Osteoblast (primary cell): ENCODE results near the gene ALDH7A1. TPM values are rescaled to one million over a fixed set of nuclear protein-coding genes. Genes with fewer than 3 reads are reported as not detected.
A peak's percentile ranks its signal among the peaks of the same experiment; 100 is the strongest.
"Not testable (repeated sequence)": the region's sequence is repeated elsewhere in the genome, so short reads cannot be mapped to it uniquely, and the experiment has no call there.

Experiments used
- DNase-seq: peaks from one replicate; pipeline ENCODE4 v3.0.0; 2011; ENCODE audit warnings: low spot score, mixed read lengths; ENCODE audit not compliant: insufficient read length; ENCODE audit errors: missing footprints
- H2AFZ ChIP-seq: 2 replicates; pipeline ENCODE4 v1.6.0; 2011; ENCODE audit warnings: mild to moderate bottlenecking, low read length
- H3K27ac ChIP-seq: 2 replicates; pipeline ENCODE4 v1.5.1; 2011; ENCODE audit warnings: mild to moderate bottlenecking, low read depth, low read length, moderate library complexity
- H3K27me3 ChIP-seq: 2 replicates; pipeline ENCODE4 v1.6.0; 2012; ENCODE audit warnings: mild to moderate bottlenecking, control low read depth, inconsistent platforms, low read length, moderate library complexity; ENCODE audit not compliant: insufficient read depth
- H3K36me3 ChIP-seq: 2 replicates; pipeline ENCODE4 v1.5.1; 2011; ENCODE audit warnings: mild to moderate bottlenecking, low read length, control low read depth, moderate library complexity; ENCODE audit not compliant: insufficient read depth
- H3K4me1 ChIP-seq: 2 replicates; pipeline ENCODE4 v1.5.1; 2011; ENCODE audit warnings: mild to moderate bottlenecking, low read length, control low read depth, moderate library complexity; ENCODE audit not compliant: insufficient read depth
- H3K4me2 ChIP-seq: 2 replicates; pipeline ENCODE4 v1.6.0; 2011; ENCODE audit warnings: mild to moderate bottlenecking, low read length; ENCODE audit not compliant: insufficient read depth
- H3K4me3 ChIP-seq: fragments of 200-600 bp; sonication (generic); 3 replicates; pipeline ENCODE4 v1.5.1; 2012; ENCODE audit warnings: mild to moderate bottlenecking, low read length, inconsistent platforms; ENCODE audit not compliant: insufficient read depth
- H3K79me2 ChIP-seq: 2 replicates; pipeline ENCODE4 v1.6.0; 2012; ENCODE audit warnings: mild to moderate bottlenecking, low read length, control low read depth, inconsistent platforms; ENCODE audit not compliant: insufficient read depth
- H3K9me3 ChIP-seq: 2 replicates; pipeline ENCODE4 v1.5.1; 2011; ENCODE audit warnings: low read depth, low read length, control low read depth
- H4K20me1 ChIP-seq: 2 replicates; pipeline ENCODE4 v1.6.0; 2012; ENCODE audit warnings: mild to moderate bottlenecking, low read length, control low read depth; ENCODE audit not compliant: insufficient read depth
- total RNA-seq: library from RNA; depleted of rRNA; stranded (reverse); fragments of >200 nt; gene quantifications from 2 replicates; pipeline ENCODE4 v1.2.3, GENCODE V29; 2012
- TF ChIP-seq, protein P1 (sequence below): IDR thresholded peaks from 2 replicates; pipeline ENCODE4 v1.5.1; 2011; ENCODE audit warnings: mild to moderate bottlenecking, low read depth, low read length, moderate library complexity; ENCODE audit errors: extremely low read depth

Gene ALDH7A1
- total RNA-seq, 1 donor = 39.1 TPM

DNA sequence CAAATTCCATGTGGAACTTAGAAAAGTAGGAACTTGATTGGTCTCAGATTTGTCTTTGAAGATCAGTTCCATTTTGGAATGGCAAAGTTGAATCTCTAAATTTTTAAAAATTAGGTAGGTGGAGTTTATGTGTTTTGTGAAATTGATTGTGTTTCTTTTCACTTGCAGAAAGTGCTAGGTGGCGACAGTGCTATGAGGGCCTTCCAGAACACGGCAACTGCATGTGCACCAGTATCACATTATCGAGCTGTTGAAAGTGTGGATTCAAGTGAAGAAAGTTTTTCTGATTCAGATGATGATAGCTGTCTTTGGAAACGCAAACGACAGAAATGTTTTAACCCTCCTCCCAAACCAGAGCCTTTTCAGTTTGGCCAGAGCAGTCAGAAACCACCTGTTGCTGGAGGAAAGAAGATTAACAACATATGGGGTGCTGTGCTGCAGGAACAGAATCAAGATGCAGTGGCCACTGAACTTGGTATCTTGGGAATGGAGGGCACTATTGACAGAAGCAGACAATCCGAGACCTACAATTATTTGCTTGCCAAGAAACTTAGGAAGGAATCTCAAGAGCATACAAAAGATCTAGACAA, 8.5 kb upstream of the ALDH7A1 start:
- Histone ChIP-seq H3K4me1 (peaks cover 18% of the 10 kb centered on the region), H3K27me3 (no peaks in the 10 kb centered on the region), H2AFZ (no peak overlapping the region), H3K36me3 (peaks cover 34% of the 10 kb centered on the region), H3K27ac (no peak overlapping the region), H3K9me3 (no peaks in the 10 kb centered on the region), H3K4me3 (no peak overlapping the region), H3K4me2 (no peak overlapping the region), H4K20me1 (peaks cover 12% of the 10 kb centered on the region), H3K79me2 (peaks cover 74% of the 10 kb centered on the region)
- DNase-seq = no peak
- TF ChIP-seq, protein P1, sequence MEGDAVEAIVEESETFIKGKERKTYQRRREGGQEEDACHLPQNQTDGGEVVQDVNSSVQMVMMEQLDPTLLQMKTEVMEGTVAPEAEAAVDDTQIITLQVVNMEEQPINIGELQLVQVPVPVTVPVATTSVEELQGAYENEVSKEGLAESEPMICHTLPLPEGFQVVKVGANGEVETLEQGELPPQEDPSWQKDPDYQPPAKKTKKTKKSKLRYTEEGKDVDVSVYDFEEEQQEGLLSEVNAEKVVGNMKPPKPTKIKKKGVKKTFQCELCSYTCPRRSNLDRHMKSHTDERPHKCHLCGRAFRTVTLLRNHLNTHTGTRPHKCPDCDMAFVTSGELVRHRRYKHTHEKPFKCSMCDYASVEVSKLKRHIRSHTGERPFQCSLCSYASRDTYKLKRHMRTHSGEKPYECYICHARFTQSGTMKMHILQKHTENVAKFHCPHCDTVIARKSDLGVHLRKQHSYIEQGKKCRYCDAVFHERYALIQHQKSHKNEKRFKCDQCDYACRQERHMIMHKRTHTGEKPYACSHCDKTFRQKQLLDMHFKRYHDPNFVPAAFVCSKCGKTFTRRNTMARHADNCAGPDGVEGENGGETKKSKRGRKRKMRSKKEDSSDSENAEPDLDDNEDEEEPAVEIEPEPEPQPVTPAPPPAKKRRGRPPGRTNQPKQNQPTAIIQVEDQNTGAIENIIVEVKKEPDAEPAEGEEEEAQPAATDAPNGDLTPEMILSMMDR = no peak

DNA sequence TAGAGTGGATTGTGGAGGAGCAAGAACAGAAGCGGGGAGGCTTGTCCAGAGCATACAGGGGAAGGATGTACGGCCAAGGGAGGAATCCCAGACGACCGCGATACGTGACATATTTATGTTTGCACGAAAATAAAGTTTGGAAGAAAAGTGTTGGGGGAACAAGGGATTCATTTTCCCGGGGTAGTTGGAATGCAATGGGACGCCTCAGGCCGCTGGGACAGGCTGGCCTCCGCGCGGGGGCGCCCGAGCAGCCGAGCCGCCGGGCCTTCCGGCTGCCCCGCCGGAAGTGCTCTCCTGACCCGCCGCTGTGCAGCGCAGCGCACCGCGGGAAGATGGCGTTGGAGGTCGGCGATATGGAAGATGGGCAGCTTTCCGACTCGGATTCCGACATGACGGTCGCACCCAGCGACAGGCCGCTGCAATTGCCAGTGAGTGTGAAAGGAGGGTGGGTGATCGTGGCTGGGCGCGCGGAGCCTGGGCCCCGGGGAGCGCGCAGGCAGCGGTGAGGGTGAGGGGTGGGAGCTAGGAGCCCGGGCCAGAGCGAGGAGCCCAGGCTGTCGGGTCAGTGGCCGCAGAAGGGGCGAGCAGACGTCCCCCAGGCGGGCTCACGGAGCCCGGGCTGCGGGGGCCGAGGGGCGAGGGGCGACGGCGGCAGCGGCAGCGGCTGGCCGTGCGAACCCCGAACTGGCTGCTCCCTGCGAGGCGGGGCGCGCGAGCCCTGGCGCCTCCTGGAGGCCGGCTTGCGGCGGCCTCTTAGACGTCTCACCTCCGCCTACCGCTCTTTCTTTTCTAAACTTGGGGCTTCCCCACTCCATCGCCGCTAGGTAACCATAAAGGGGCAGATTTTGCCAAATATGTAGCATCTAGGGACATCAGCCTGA, 5.9 kb upstream of the ALDH7A1 start, which contains the start of gene PHAX:
PHAX (plus strand) TSS at position 317 of the 881 bp plus-strand sequence; CDS start at position 333, 16 bp downstream.
- Histone ChIP-seq H2AFZ (peak within 1 kb of the TSS; percentile 99), H3K4me2 (peak within 1 kb of the TSS; percentile 84), H3K4me3 (peak within 1 kb of the TSS; percentile 100), H3K9me3 (no peaks in the 10 kb centered on the region), H3K4me1 (peaks cover 18% of the 10 kb centered on the region), H3K79me2 (peaks cover 49% of the 10 kb centered on the region), H4K20me1 (peaks cover 8% of the 10 kb centered on the region), H3K27ac (peak within 1 kb of the TSS; percentile 59), H3K27me3 (no peaks in the 10 kb centered on the region), H3K36me3 (peaks cover 23% of the 10 kb centered on the region)
- DNase-seq = peak; percentile 97
- TF ChIP-seq, protein P1 = peak; percentile 75

DNA sequence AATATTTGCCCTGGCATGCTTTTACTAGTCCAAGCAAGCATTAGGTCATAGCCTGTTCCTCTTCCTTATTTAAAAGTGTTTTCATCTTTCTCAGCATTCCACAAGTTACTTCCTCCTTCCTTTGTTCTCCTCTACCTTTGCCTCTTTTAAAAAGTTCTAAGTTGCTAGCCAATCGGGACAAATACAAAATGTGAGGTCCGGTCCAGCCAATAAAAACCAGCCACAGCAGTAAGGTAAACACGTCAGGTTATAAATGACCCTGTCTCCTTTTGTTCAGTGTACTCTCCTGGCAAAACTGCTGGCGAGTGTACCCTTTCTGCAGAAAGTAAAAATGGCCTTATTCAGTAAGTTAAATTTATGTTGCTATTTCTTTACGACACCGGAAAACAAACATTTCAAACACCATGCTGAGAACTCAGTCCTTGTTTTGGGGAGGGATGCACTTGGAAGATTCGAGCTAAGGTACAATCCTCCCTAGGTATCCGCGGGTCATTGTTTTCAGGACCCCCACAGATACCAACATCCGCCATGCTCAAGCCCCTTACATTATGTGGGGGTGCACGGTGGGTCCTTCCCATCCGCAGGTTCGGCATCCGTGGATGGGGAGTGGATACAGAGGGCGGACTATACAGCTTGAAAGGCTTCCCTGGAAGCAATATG, 5.1 kb upstream of the ALDH7A1 start:
- DNase-seq = peak; percentile 23
- peaks cover 41% of the 10 kb centered on the region for H3K79me2 ChIP-seq
- H4K20me1 ChIP-seq, H3K9me3 ChIP-seq, H3K27me3 ChIP-seq: not testable (repeated sequence)
- H3K4me1 ChIP-seq = peaks cover 10% of the 10 kb centered on the region
- peaks cover 16% of the 10 kb centered on the region for H3K36me3 ChIP-seq
- peak overlapping the region; percentile 31 for H3K27ac ChIP-seq
- peak overlapping the region; percentile 100 for H3K4me3 ChIP-seq
- H2AFZ ChIP-seq = peak overlapping the region; percentile 99
- peak overlapping the region; percentile 84 for H3K4me2 ChIP-seq

DNA sequence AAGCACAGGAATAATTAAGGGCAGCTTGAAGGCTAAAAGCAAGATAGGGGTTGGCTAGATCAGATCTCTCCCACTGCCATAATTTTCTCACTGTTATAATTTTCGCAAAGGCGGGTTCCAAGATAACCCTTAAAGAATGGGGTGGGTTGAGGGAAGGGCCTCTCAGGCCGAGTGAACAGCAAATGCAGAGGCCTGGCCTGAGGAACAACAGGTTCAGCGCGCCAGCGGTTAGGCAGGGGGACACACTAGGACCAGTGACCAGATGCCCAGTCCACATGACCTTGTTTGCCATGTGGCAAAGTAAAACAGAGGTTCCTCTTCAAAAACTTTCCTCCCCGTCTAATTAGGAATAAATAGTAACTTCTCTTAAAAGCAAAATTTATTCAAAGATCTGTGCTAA, 4.5 kb upstream of the ALDH7A1 start:
- Histone ChIP-seq H3K27ac (no peak overlapping the region), H3K4me2 (no peak overlapping the region), H3K79me2 (peaks cover 37% of the 10 kb centered on the region), H3K27me3 (no peaks in the 10 kb centered on the region), H3K4me3 (no peak overlapping the region), H3K4me1 (peaks cover 9% of the 10 kb centered on the region), H2AFZ (peak overlapping the region; percentile 99), H3K9me3 (no peaks in the 10 kb centered on the region), H4K20me1 (peaks cover 3% of the 10 kb centered on the region), H3K36me3 (peaks cover 12% of the 10 kb centered on the region)
- TF ChIP-seq, protein P1 = no peak
- DNase-seq = peak; percentile 11
